SK-N-SH treated with all-trans-retinoic acid at 6 μM for 48 hours (cell line): ENCODE data around the gene SSX4B.
"Not testable (repeated sequence)": the region's sequence is repeated elsewhere in the genome, so short reads cannot be mapped to it uniquely, and the experiment has no call there.

Experiments
- ATAC-seq: fragments of 200-7000 bp; cut with Tn5 transposase; 3 replicates; pipeline ENCODE4 v1.9.1; 2020; ENCODE audit warnings: mild to moderate bottlenecking, moderate library complexity
- ARNTL ChIP-seq: fragments of 450-650 bp; formaldehyde crosslinking; IDR thresholded peaks from 2 replicates; pipeline ENCODE4 v1.5.0; 2020; ENCODE audit warnings: low read depth, mild to moderate bottlenecking, moderate library complexity, borderline replicate concordance
- BACH2 ChIP-seq: fragments of 250-450 bp; sonication (Bioruptor Pico); IDR thresholded peaks from 2 replicates; pipeline ENCODE4 v1.9.0; 2021; ENCODE audit warnings: mild to moderate bottlenecking, borderline replicate concordance
- CSDC2 ChIP-seq: fragments of 250-450 bp; sonication (Bioruptor Pico); IDR thresholded peaks from 2 replicates; pipeline ENCODE4 v1.5.0; 2020; ENCODE audit warnings: mild to moderate bottlenecking, moderate library complexity
- GLIS3 ChIP-seq: fragments of 250-450 bp; sonication (Bioruptor Pico); IDR thresholded peaks from 2 replicates; pipeline ENCODE4 v1.5.0; 2020; ENCODE audit warnings: mild to moderate bottlenecking, moderate library complexity
- ISL1 ChIP-seq: fragments of 250-450 bp; sonication (Bioruptor Pico); IDR thresholded peaks from 2 replicates; pipeline ENCODE4 v2.1.2; 2022; ENCODE audit warnings: mild to moderate bottlenecking, moderate library complexity
- OSR1 ChIP-seq: fragments of 250-450 bp; sonication (Bioruptor Pico); IDR thresholded peaks from 2 replicates; pipeline ENCODE4 v1.8.0; 2022; ENCODE audit warnings: moderate library complexity, mild to moderate bottlenecking, inconsistent platforms
- PPARA ChIP-seq: fragments of 250-450 bp; sonication (Bioruptor Pico); IDR thresholded peaks from 2 replicates; pipeline ENCODE4 v1.5.0; 2020; ENCODE audit warnings: mild to moderate bottlenecking, borderline replicate concordance
- RARB ChIP-seq: fragments of 250-450 bp; sonication (Bioruptor Pico); IDR thresholded peaks from 2 replicates; pipeline ENCODE4 v1.8.0; 2021; ENCODE audit warnings: mild to moderate bottlenecking, moderate library complexity
- SNAI2 ChIP-seq: fragments of 250-450 bp; sonication (Bioruptor Pico); IDR thresholded peaks from 2 replicates; pipeline ENCODE4 v1.5.0; 2020; ENCODE audit warnings: mild to moderate bottlenecking, moderate library complexity
- TCF4 ChIP-seq: fragments of 250-450 bp; sonication (Bioruptor Pico); IDR thresholded peaks from 2 replicates; pipeline ENCODE4 v1.8.0; 2021; ENCODE audit warnings: mild to moderate bottlenecking, moderate library complexity, borderline replicate concordance
- TOX ChIP-seq: fragments of 250-450 bp; sonication (Bioruptor Pico); IDR thresholded peaks from 2 replicates; pipeline ENCODE4 v1.8.0; 2021; ENCODE audit warnings: mild to moderate bottlenecking, moderate library complexity, borderline replicate concordance
- ZC3H10 ChIP-seq: fragments of 250-450 bp; sonication (Bioruptor Pico); IDR thresholded peaks from 2 replicates; pipeline ENCODE4 v1.5.1; 2021; ENCODE audit warnings: mild to moderate bottlenecking, moderate library complexity
- ZFP3 ChIP-seq: fragments of 250-450 bp; sonication (Bioruptor Pico); IDR thresholded peaks from 2 replicates; pipeline ENCODE4 v1.5.0; 2020; ENCODE audit warnings: mild to moderate bottlenecking, moderate library complexity
- ZFP30 ChIP-seq: fragments of 450-650 bp; formaldehyde crosslinking; IDR thresholded peaks from 2 replicates; pipeline ENCODE4 v1.5.0; 2022; ENCODE audit warnings: mild to moderate bottlenecking, moderate library complexity
- ZNF565 ChIP-seq: fragments of 450-650 bp; formaldehyde crosslinking; conservative IDR thresholded peaks from 2 replicates; pipeline ENCODE4 v1.5.0; 2020; ENCODE audit warnings: low read depth, mild to moderate bottlenecking, moderate library complexity
- ZNF70 ChIP-seq: fragments of 450-650 bp; formaldehyde crosslinking; IDR thresholded peaks from 2 replicates; pipeline ENCODE4 v1.5.0; 2020; ENCODE audit warnings: mild to moderate bottlenecking, moderate library complexity
- ZNF8 ChIP-seq: fragments of 450-650 bp; formaldehyde crosslinking; IDR thresholded peaks from 2 replicates; pipeline ENCODE4 v1.5.0; 2020; ENCODE audit warnings: mild to moderate bottlenecking, moderate library complexity
- TF ChIP-seq, protein P1 (sequence below): fragments of 250-450 bp; sonication (Bioruptor Pico); IDR thresholded peaks from 2 replicates; pipeline ENCODE4 v1.5.1; 2021; ENCODE audit warnings: mild to moderate bottlenecking, moderate library complexity
- TF ChIP-seq, protein P2 (sequence below): fragments of 250-450 bp; sonication (Bioruptor Pico); IDR thresholded peaks from 2 replicates; pipeline ENCODE4 v1.8.0; 2020; ENCODE audit warnings: mild to moderate bottlenecking, moderate library complexity, borderline replicate concordance
- TF ChIP-seq, protein P3 (sequence below): fragments of 250-450 bp; sonication (Bioruptor Pico); IDR thresholded peaks from 2 replicates; pipeline ENCODE4 v1.5.1; 2020; ENCODE audit warnings: low read depth, mild to moderate bottlenecking, moderate library complexity

The SSX4B gene

DNA sequence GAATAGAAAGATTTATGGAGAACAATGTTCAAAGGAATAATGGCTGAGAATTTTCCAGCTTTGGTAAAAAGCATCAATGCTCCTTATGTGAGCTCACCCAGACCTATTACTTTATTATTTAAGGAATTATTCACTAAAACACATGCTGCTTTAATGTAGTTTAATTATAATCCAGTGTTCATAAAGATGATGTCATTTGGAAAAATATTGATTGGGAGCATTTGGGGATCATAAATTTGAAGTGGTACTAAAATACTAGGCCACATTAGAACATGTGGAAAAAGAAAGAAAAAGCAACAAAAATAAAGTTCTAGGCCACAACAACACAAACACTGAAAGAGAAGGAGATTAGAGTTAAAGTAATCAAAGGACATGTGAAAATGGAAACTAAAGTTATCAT, 38.3 kb upstream of the SSX4B start:
- no peak for ATAC-seq
- TF ChIP-seq, protein P1, sequence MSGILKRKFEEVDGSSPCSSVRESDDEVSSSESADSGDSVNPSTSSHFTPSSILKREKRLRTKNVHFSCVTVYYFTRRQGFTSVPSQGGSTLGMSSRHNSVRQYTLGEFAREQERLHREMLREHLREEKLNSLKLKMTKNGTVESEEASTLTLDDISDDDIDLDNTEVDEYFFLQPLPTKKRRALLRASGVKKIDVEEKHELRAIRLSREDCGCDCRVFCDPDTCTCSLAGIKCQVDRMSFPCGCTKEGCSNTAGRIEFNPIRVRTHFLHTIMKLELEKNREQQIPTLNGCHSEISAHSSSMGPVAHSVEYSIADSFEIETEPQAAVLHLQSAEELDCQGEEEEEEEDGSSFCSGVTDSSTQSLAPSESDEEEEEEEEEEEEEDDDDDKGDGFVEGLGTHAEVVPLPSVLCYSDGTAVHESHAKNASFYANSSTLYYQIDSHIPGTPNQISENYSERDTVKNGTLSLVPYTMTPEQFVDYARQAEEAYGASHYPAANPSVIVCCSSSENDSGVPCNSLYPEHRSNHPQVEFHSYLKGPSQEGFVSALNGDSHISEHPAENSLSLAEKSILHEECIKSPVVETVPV (CRISPR knock-in tag) = no peak
- TF ChIP-seq ZC3H10 = no peak
- TF ChIP-seq ZFP30 (CRISPR knock-in tag) = no peak
- TF ChIP-seq, protein P2, sequence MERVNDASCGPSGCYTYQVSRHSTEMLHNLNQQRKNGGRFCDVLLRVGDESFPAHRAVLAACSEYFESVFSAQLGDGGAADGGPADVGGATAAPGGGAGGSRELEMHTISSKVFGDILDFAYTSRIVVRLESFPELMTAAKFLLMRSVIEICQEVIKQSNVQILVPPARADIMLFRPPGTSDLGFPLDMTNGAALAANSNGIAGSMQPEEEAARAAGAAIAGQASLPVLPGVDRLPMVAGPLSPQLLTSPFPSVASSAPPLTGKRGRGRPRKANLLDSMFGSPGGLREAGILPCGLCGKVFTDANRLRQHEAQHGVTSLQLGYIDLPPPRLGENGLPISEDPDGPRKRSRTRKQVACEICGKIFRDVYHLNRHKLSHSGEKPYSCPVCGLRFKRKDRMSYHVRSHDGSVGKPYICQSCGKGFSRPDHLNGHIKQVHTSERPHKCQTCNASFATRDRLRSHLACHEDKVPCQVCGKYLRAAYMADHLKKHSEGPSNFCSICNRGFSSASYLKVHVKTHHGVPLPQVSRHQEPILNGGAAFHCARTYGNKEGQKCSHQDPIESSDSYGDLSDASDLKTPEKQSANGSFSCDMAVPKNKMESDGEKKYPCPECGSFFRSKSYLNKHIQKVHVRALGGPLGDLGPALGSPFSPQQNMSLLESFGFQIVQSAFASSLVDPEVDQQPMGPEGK (CRISPR knock-in tag) = no peak
- TF ChIP-seq RARB (CRISPR knock-in tag) = no peak
- no peak for TF ChIP-seq SNAI2 (CRISPR knock-in tag)
- no peak for TF ChIP-seq ZNF70 (CRISPR knock-in tag)
- no peak for TF ChIP-seq PPARA (CRISPR knock-in tag)
- TF ChIP-seq ZNF8 (CRISPR knock-in tag) = no peak
- no peak for TF ChIP-seq TCF4 (CRISPR knock-in tag)
- TF ChIP-seq GLIS3 (CRISPR knock-in tag) = no peak
- no peak for TF ChIP-seq ZFP3 (CRISPR knock-in tag)
- no peak for TF ChIP-seq CSDC2 (CRISPR knock-in tag)
- TF ChIP-seq ZNF565 (CRISPR knock-in tag) = no peak
- TF ChIP-seq, protein P3, sequence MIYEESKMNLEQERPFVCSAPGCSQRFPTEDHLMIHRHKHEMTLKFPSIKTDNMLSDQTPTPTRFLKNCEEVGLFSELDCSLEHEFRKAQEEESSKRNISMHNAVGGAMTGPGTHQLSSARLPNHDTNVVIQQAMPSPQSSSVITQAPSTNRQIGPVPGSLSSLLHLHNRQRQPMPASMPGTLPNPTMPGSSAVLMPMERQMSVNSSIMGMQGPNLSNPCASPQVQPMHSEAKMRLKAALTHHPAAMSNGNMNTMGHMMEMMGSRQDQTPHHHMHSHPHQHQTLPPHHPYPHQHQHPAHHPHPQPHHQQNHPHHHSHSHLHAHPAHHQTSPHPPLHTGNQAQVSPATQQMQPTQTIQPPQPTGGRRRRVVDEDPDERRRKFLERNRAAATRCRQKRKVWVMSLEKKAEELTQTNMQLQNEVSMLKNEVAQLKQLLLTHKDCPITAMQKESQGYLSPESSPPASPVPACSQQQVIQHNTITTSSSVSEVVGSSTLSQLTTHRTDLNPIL = no peak
- no peak for TF ChIP-seq TOX (CRISPR knock-in tag)
- TF ChIP-seq ISL1 (CRISPR knock-in tag) = no peak
- no peak for TF ChIP-seq ARNTL (CRISPR knock-in tag)
- TF ChIP-seq OSR1 (CRISPR knock-in tag) = no peak
- no peak for TF ChIP-seq BACH2 (CRISPR knock-in tag)

DNA sequence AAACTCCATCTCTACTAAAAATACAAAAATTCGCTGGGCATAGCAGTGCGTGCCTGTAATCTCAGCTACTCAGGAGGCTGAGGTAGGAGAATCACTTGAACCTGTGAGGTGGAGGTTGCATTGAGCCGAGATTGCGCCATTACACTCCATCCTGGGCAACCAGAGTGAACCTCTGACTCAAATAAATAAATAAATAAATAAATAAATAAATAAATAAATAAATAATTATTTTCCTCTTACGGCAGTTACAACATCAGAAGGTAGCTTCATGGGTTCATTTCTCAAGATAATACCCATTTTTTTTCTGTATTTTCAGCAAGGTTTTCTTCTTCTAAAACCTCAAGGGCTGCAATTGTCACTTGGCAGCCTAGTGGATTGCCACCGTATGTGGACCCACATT, 35.4 kb upstream of the SSX4B start:
- ATAC-seq = not testable (repeated sequence)

DNA sequence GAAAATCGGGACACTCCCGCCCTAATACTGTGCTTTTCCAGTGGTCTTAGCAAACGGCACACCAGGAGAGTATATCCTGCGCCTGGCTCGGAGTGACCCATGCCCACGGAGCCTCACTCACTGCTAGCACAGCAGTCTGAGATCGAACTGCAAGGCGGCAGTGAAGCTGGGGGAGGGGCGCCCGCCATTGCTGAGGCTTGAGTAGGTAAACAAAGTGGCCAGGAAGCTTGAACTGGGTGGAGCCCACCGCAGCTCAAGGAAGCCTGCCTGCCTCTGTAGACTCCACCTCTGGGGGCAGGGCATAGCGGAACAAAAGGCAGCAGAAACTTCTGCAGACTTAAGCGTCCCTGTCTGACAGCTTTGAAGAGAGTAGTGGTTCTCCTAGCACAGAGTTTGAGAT, 22.0 kb upstream of the SSX4B start:
- ATAC-seq = not testable (repeated sequence)

DNA sequence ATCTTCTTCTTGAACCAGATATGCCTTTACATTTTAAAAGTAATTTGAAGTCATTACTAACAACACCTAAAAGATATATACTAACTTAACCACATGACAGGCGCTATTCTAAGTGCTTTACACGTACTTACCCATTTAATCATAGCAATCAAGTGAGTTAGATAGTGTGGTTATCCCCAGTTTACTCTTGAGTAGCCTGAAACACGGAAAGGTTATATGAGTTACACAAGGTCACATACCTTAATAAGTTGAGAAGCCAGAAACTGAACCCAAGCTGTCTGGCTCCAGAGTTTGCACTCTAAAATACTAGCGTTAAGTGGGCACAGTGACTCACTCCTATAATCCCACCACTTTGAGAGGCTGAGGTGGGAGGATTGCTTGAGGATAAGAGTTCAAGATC, 18.4 kb upstream of the SSX4B start:
- not testable (repeated sequence) for ATAC-seq

DNA sequence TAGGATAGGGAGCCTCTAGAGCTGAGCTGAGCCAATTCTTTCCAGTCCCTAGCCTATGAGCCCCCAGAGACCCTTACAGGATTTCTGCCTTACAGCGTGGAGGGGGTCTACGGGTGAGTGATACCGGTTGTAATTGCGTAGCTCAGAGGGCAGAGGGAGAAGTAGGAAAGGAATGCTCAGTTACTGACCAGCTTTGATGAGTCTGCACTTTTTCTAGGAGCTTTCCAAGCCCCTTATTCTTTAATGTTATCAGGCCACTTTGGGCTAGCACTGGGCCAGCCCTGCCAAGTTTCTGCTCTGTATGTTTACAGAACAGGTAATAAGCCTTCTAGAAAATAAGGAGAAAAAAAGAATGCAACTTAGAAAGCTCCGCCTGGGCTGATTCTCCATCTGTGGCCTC, 17.8 kb upstream of the SSX4B start:
- ATAC-seq = not testable (repeated sequence)

DNA sequence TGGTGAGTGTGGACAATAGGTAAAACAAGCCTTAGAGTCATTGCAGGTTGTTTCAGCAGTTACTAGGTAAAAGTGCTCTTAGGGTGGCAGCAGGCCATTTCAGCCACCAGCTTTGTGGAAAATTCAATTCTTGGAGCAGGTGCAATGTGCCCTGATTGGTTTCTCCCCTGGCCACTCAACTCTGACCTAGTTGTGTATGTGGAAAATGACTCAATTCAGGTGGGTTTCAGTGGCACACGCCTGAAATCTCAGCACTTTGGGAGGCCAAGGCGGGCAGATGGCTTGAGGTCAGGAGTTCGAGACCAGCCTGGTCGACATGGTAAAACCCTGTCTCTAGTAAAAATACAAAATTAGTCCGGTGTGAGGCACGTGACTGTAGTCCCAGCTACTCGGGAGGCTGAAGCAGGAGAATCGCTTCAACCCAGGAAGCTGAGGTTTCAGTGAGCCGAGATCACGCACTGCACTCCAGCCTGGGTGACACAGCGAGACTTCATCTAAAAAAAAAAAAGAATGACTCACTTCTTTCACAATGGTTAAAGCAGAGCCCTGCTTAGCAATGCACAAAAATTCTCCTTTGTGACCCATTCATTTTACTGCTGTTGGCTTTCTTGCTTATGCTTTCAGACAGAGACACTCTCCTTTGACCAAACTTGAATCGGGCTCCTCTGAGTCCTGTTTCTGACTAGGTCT, 15.4 kb upstream of the SSX4B start:
- not testable (repeated sequence) for ATAC-seq

DNA sequence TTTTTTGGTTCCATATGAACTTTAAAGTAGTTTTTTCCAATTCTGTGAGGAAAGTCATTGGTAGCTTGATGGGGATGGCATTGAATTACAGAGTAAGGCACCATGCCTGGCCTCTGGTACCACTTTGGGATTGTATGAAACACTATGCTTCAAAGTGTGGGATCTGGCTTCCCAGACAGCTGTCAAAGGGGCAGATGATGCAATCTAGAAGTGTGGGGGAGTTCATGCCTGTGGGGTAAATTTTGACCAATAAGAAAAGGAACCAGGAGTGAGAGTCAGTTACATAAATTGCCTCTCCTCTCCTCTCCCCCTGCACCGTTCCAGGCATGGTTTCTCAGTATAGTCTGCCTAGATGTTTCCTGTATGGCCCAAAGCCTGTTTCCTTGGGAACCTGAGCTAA, 13.9 kb downstream of the SSX4B start:
- not testable (repeated sequence) for ATAC-seq

DNA sequence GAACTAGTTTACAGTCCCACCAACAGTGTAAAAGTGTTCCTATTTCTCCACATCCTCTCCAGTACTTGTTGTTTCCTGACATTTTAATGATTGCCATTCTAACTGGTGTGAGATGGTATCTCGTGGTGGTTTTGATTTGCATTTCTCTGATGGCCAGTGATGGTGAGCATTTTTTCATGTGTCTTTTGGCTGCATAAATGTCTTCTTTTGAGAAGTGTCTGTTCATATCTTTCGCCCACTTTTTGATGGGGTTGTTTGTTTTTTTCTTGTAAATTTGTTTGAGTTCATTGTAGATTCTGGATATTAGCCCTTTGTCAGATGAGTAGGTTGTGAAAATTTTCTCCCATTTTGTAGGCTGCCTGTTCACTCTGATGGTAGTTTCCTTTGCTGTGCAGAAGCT, 14.8 kb downstream of the SSX4B start:
- ATAC-seq = not testable (repeated sequence)

DNA sequence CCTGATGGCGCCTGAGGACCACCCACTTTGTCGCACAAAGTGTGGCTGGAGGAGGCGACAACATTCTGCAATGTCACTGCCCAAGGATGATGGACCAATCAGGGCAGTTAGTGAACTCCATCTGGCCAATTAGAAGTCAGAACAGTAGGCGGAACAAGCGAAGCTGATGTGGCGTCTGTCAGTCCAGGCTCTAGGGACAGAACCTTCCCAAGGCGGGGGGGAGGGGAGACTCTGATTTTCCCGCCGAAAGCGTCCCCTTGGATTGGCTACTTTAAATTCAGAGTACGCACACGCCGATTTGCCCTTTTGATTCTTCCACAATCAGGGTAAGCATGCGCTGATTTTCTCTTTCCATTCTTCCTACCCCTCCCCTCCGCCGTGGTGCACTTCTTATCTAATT, 28.5 kb downstream of the SSX4B start, which contains the start of gene SSX4:
Gene SSX4, plus strand, starts transcription at position 301 of the 400 bp plus-strand sequence. CDS start 515 bp downstream, outside the sequence.
- ATAC-seq = not testable (repeated sequence)

DNA sequence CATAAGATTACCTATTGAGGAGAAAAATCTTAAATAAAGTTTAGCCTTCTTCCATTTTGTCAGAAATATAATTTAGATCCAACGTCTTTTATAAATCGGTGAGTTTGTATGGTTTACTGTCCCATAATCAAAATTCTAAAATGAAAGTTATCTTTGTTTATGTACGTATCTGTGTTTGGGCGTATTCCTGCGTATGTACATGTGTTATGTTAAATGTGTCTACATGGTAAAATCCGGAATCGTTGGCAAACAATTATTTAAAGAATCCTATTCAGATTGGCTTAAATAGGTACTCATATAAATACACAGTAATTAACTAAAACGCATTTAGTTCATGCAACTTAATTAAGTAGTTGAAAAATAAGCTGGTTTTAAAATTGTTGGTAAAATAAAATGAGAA, 41.4 kb downstream of the SSX4B start:
- ATAC-seq = not testable (repeated sequence)

DNA sequence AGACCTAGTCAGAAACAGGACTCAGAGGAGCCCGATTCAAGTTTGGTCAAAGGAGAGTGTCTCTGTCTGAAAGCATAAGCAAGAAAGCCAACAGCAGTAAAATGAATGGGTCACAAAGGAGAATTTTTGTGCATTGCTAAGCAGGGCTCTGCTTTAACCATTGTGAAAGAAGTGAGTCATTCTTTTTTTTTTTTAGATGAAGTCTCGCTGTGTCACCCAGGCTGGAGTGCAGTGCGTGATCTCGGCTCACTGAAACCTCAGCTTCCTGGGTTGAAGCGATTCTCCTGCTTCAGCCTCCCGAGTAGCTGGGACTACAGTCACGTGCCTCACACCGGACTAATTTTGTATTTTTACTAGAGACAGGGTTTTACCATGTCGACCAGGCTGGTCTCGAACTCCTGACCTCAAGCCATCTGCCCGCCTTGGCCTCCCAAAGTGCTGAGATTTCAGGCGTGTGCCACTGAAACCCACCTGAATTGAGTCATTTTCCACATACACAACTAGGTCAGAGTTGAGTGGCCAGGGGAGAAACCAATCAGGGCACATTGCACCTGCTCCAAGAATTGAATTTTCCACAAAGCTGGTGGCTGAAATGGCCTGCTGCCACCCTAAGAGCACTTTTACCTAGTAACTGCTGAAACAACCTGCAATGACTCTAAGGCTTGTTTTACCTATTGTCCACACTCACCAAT, 43.9 kb downstream of the SSX4B start:
- ATAC-seq = not testable (repeated sequence)

DNA sequence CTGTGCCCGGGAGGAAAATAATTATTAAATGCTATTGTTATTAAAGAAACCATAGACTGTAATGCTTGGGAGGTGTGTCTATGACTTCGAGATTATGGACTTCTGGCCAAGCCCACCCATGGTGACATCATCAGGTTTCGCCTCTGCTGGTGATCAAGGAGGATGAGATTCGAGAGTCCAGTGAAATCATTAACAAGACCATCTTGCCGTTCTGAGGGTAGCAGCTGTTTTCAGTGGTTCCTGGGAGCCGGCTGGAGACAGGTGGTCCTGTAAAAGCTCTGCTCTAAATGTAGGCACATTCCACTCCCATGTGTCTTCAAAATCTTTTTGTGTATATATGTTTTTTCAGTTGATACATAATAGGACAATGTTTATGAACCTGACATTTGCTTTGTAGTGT, 52.5 kb downstream of the SSX4B start:
- not testable (repeated sequence) for ATAC-seq
